Right ventricle myocardium superior (tissue), 1 donor: Measurements from ENCODE around the gene CPLANE2. TPM values are rescaled to one million over a fixed set of nuclear protein-coding genes. Genes with fewer than 3 reads are reported as not detected.
"Not testable (repeated sequence)": the region's sequence is repeated elsewhere in the genome, so short reads cannot be mapped to it uniquely, and the experiment has no call there.

ENCODE experiments used
- ATAC-seq: fragments of 200-7000 bp; cut with Tn5 transposase; one replicate; pipeline ENCODE4 v1.9.1; 2020; ENCODE audit warnings: mild to moderate bottlenecking; ENCODE audit not compliant: poor library complexity
- DNase-seq: peaks from one replicate; pipeline ENCODE4 v3.0.0-alpha.2; 2020
- intact Hi-C: fragments of 100-400 bp; cut with DNase I; formaldehyde crosslinking; loops from one replicate; pipeline ENCODE4 v1.11.2; 2022
- total RNA-seq: library from RNA; stranded (reverse); fragmentation: NEBNext Ultra II Directional; extraction: Animal tissue kit (Norgen Biotek cat#: 25700); gene quantifications from one replicate; pipeline ENCODE4 v1.2.1, GENCODE V29; 2021
- donor health status: DM: no; HTN: yes; CAD: no; lungs with severe emphysema.

Gene CPLANE2
- total RNA-seq, 1 donor from 2014 or later: 10.1 TPM

GRCh38 chr1:16250524-16251251 is 13.7 kb upstream of the CPLANE2 start:
- peak; percentile 27 for ATAC-seq

GRCh38 chr1:16249596-16250241 is 12.7 kb upstream of the CPLANE2 start:
- intact Hi-C loops: loop anchor here (5.0 kb wide), 1 partner anchor 103 kb away; the partner anchor contains the start of gene FBXO42
- ATAC-seq: peak; percentile 36
- peak; percentile 70 for DNase-seq

More at GRCh38 chr1:16250524-16251251, 13.7 kb upstream of the CPLANE2 start:
- intact Hi-C loops: no loop called here
- no peak for DNase-seq

- ATAC-seq: peak; percentile 74
- DNase-seq: peak; percentile 94
- intact Hi-C loops: loop anchor here (5.0 kb wide), 1 partner anchor 103 kb away; the partner anchor contains the start of gene FBXO42
Measured at GRCh38 chr1:16248603-16249516, 11.9 kb upstream of the CPLANE2 start.

- intact Hi-C loops: loop anchor here (5.0 kb wide), 1 partner anchor 104 kb away; the partner anchor contains the start of gene FBXO42
- no peak for ATAC-seq
- no peak for DNase-seq
Measured at GRCh38 chr1:16248007-16248436, 11.0 kb upstream of the CPLANE2 start.

GRCh38 chr1:16247441-16247840 is 10.5 kb upstream of the CPLANE2 start:
- ATAC-seq (no peak), DNase-seq (no peak)
- intact Hi-C loops: loop anchor here (5.0 kb wide), 1 partner anchor 105 kb away; the partner anchor contains the start of gene FBXO42

- DNase-seq: no peak
- peak; percentile 11 for ATAC-seq
- intact Hi-C loops: loop anchor here (5.0 kb wide), 1 partner anchor 105 kb away; the partner anchor contains the start of gene FBXO42
Measured at GRCh38 chr1:16246961-16247360, 10.0 kb upstream of the CPLANE2 start.

- not testable (repeated sequence) for DNase-seq, ATAC-seq
- intact Hi-C loops: loop anchor here (5.0 kb wide), 1 partner anchor 106 kb away; the partner anchor contains the start of gene FBXO42
Measured at GRCh38 chr1:16246239-16246638, 9.3 kb upstream of the CPLANE2 start.

GRCh38 chr1:16245476-16246196 is 8.7 kb upstream of the CPLANE2 start:
- no peak for ATAC-seq
- intact Hi-C loops: loop anchor here (5.0 kb wide), 1 partner anchor 107 kb away; the partner anchor contains the start of gene FBXO42

GRCh38 chr1:16244650-16245285 is 7.8 kb upstream of the CPLANE2 start:
- DNase-seq (no peak), ATAC-seq (no peak)
- intact Hi-C loops: loop anchor here (5.0 kb wide), 2 partner anchors 108 to 162 kb away; partner anchors contain the start of gene FBXO42

More at GRCh38 chr1:16245476-16246196, 8.7 kb upstream of the CPLANE2 start:
- DNase-seq: no peak

GRCh38 chr1:16243936-16244649 is 7.1 kb upstream of the CPLANE2 start:
- DNase-seq (peak; percentile 80), ATAC-seq (peak; percentile 34)
- intact Hi-C loops: loop anchor here (5.0 kb wide), 1 partner anchor 162 kb away; no protein-coding TSS in a partner anchor

GRCh38 chr1:16243215-16243610 is 6.2 kb upstream of the CPLANE2 start:
- intact Hi-C loops: loop anchor here (5.0 kb wide), 1 partner anchor 161 kb away; no protein-coding TSS in a partner anchor
- ATAC-seq: no peak
- DNase-seq: peak; percentile 6

- intact Hi-C loops: loop anchor here (5.0 kb wide), 1 partner anchor 160 kb away; no protein-coding TSS in a partner anchor
- ATAC-seq (no peak), DNase-seq (peak; percentile 20)
Measured at GRCh38 chr1:16242556-16243214, 5.7 kb upstream of the CPLANE2 start.

- no peak for ATAC-seq
- intact Hi-C loops: loop anchor here (5.0 kb wide), 1 partner anchor 159 kb away; no protein-coding TSS in a partner anchor
- peak; percentile 21 for DNase-seq
Measured at GRCh38 chr1:16241221-16241708, 4.3 kb upstream of the CPLANE2 start.

- no peak for ATAC-seq
- DNase-seq: no peak
- intact Hi-C loops: loop anchor here (5.0 kb wide), 1 partner anchor 158 kb away; no protein-coding TSS in a partner anchor
Measured at GRCh38 chr1:16239972-16240491, 3.0 kb upstream of the CPLANE2 start.

- ATAC-seq (no peak), DNase-seq (no peak)
- intact Hi-C loops: no loop called here
Measured at GRCh38 chr1:16237343-16237830, 404 bp upstream of the CPLANE2 start.
